Glutamatergic neuron (in vitro differentiated cells): Measurements from ENCODE around the gene PKP3. TPM values are rescaled to one million over a fixed set of nuclear protein-coding genes. Genes with fewer than 3 reads are reported as not detected.
"Not testable (repeated sequence)": the region's sequence is repeated elsewhere in the genome, so short reads cannot be mapped to it uniquely, and the experiment has no call there.

Experiments used
- DNase-seq: peaks from one replicate; pipeline ENCODE4 v3.0.0; 2022
- H3K27ac Mint-ChIP-seq: one replicate; pipeline ENCODE4 v1.8.0; 2020; ENCODE audit warnings: mild to moderate bottlenecking, mixed read lengths, inconsistent platforms; ENCODE audit not compliant: unreplicated experiment
- H3K27me3 Mint-ChIP-seq: one replicate; pipeline ENCODE4 v1.8.0; 2020; ENCODE audit warnings: mild to moderate bottlenecking, moderate library complexity, mixed read lengths, inconsistent platforms; ENCODE audit not compliant: unreplicated experiment
- H3K36me3 Mint-ChIP-seq: one replicate; pipeline ENCODE4 v1.8.0; 2020; ENCODE audit warnings: mild to moderate bottlenecking, mixed read lengths, inconsistent platforms; ENCODE audit not compliant: unreplicated experiment
- H3K4me1 Mint-ChIP-seq: one replicate; pipeline ENCODE4 v1.8.0; 2020; ENCODE audit warnings: mild to moderate bottlenecking, low read depth, mixed read lengths, inconsistent platforms; ENCODE audit not compliant: unreplicated experiment
- H3K4me3 Mint-ChIP-seq: one replicate; pipeline ENCODE4 v1.8.0; 2020; ENCODE audit warnings: mild to moderate bottlenecking, mixed read lengths, inconsistent platforms; ENCODE audit not compliant: unreplicated experiment
- H3K9me3 Mint-ChIP-seq: one replicate; pipeline ENCODE4 v1.8.0; 2020; ENCODE audit warnings: mild to moderate bottlenecking, moderate library complexity, mixed read lengths, inconsistent platforms; ENCODE audit not compliant: unreplicated experiment
- CTCF ChIP-seq: fragments of 200-600 bp; sonication (generic); IDR thresholded peaks from one replicate; pipeline ENCODE4 v1.5.0; 2021; ENCODE audit not compliant: partially characterized antibody, unreplicated experiment
- total RNA-seq: library from RNA; stranded (reverse); fragmentation: NEBNext Ultra II Directional; extraction: Animal tissue kit (Norgen Biotek cat#: 25700); gene quantifications from one replicate; pipeline ENCODE4 v1.2.1, GENCODE V29; 2021; ENCODE audit not compliant: unreplicated experiment

PKP3 gene
- total RNA-seq, 1 donor from 2014 or later, result not detected

GRCh38 chr11:385594-386351, 8.2 kb upstream of the PKP3 start:
- peaks cover 22% of the 10 kb centered on the region for H3K9me3 Mint-ChIP-seq
- no peak overlapping the region for H3K27ac Mint-ChIP-seq
- DNase-seq, result no peak
- TF ChIP-seq CTCF, result no peak
- no peak overlapping the region for H3K4me3 Mint-ChIP-seq
- peaks cover 25% of the 10 kb centered on the region for H3K36me3 Mint-ChIP-seq
- H3K27me3 Mint-ChIP-seq, result peaks cover 11% of the 10 kb centered on the region
- H3K4me1 Mint-ChIP-seq, result peaks cover 5% of the 10 kb centered on the region

- no peak overlapping the region for H3K4me3 Mint-ChIP-seq
- no peak for TF ChIP-seq CTCF
- peaks cover 24% of the 10 kb centered on the region for H3K9me3 Mint-ChIP-seq
- DNase-seq, result no peak
- H3K27me3 Mint-ChIP-seq, result peaks cover 13% of the 10 kb centered on the region
- no peak overlapping the region for H3K27ac Mint-ChIP-seq
- peaks cover 5% of the 10 kb centered on the region for H3K4me1 Mint-ChIP-seq
- H3K36me3 Mint-ChIP-seq, result peaks cover 25% of the 10 kb centered on the region
Observed at GRCh38 chr11:386483-386882, 7.5 kb upstream of the PKP3 start.

GRCh38 chr11:387193-387793, 6.7 kb upstream of the PKP3 start:
- peaks cover 25% of the 10 kb centered on the region for H3K36me3 Mint-ChIP-seq
- peaks cover 20% of the 10 kb centered on the region for H3K9me3 Mint-ChIP-seq
- DNase-seq, result no peak
- H3K27ac Mint-ChIP-seq, result no peak overlapping the region
- peaks cover 5% of the 10 kb centered on the region for H3K4me1 Mint-ChIP-seq
- no peak overlapping the region for H3K4me3 Mint-ChIP-seq
- TF ChIP-seq CTCF, result no peak
- H3K27me3 Mint-ChIP-seq, result peaks cover 10% of the 10 kb centered on the region

GRCh38 chr11:389369-389768, 4.6 kb upstream of the PKP3 start:
- Mint-ChIP-seq H3K9me3 (peaks cover 13% of the 10 kb centered on the region), H3K36me3 (peaks cover 17% of the 10 kb centered on the region)
- H3K27me3 Mint-ChIP-seq, H3K27ac Mint-ChIP-seq, H3K4me3 Mint-ChIP-seq, H3K4me1 Mint-ChIP-seq, DNase-seq: not testable (repeated sequence)

- Mint-ChIP-seq H3K9me3 (peaks cover 13% of the 10 kb centered on the region), H3K27me3 (peaks cover 7% of the 10 kb centered on the region), H3K27ac (no peak overlapping the region), H3K4me1 (no peaks in the 10 kb centered on the region), H3K36me3 (peaks cover 17% of the 10 kb centered on the region), H3K4me3 (no peak overlapping the region)
- no peak for TF ChIP-seq CTCF
- no peak for DNase-seq
Observed at GRCh38 chr11:390175-390574, 3.8 kb upstream of the PKP3 start.
